ENCODE data around the gene RPL22L1.
"Not testable (repeated sequence)": the region's sequence is repeated elsewhere in the genome, so short reads cannot be mapped to it uniquely, and the experiment has no call there.

- TF ChIP-seq RAD21 (conservative IDR thresholded peaks at IDR 0.05 in 1 of 2, IDR thresholded peaks at IDR 0.05 in 1 of 2); RCOR1 (IDR thresholded peaks at IDR 0.05; ENCODE audit: low read depth, low read length); POLR2A (IDR thresholded peaks at IDR 0.05; ENCODE audit: low read length); CEBPB (IDR thresholded peaks at IDR 0.05); CTCF (IDR thresholded peaks at IDR 0.05); ELK1 (IDR thresholded peaks at IDR 0.05; ENCODE audit: low read depth, low read length); CHD4 (IDR thresholded peaks at IDR 0.05; ENCODE audit: borderline replicate concordance): not testable (repeated sequence)
Observed at GRCh38 chr3:170818325-170818724, 51.7 kb downstream of the RPL22L1 start.

Measured in A549 (cell line).